M059J (cell line): ENCODE measurements around the gene TBC1D9. TPM values are rescaled to one million over a fixed set of nuclear protein-coding genes. Genes with fewer than 3 reads are reported as not detected.
"Not testable (repeated sequence)": the region's sequence is repeated elsewhere in the genome, so short reads cannot be mapped to it uniquely, and the experiment has no call there.

Experiments used
- DNase-seq: peaks from one replicate; pipeline ENCODE4 v3.0.0-alpha.2; 2012; ENCODE audit warnings: low read depth
- total RNA-seq: library from RNA; depleted of rRNA; stranded (reverse); fragments of >200 nt; shearing (Covaris generic); gene quantifications from 2 replicates; pipeline ENCODE4 v1.2.3, GENCODE V29; 2014; rRNA removed

TBC1D9 gene
- total RNA-seq = 9.0 and 15.3 TPM in 2 replicates

- DNase-seq = peak; percentile 87
Measured at GRCh38 chr4:140756319-140757231, at the start of gene TBC1D9. TBC1D9 (minus strand) TSS chr4:140756385; CDS start chr4:140756045, 340 bp downstream.

- no peak for DNase-seq
Measured at GRCh38 chr4:140805293-140805692, 49.1 kb upstream of the TBC1D9 start.

- DNase-seq = no peak
Measured at GRCh38 chr4:140802591-140802990, 46.4 kb upstream of the TBC1D9 start.

GRCh38 chr4:140800666-140801065 lies 44.5 kb upstream of the TBC1D9 start:
- DNase-seq = no peak

- no peak for DNase-seq
Measured at GRCh38 chr4:140799686-140800225, 43.6 kb upstream of the TBC1D9 start.

- no peak for DNase-seq
Measured at GRCh38 chr4:140793291-140793690, 37.1 kb upstream of the TBC1D9 start.

GRCh38 chr4:140790765-140791164 lies 34.6 kb upstream of the TBC1D9 start:
- no peak for DNase-seq

- no peak for DNase-seq
Measured at GRCh38 chr4:140790171-140790570, 34.0 kb upstream of the TBC1D9 start.

- peak; percentile 14 for DNase-seq
Measured at GRCh38 chr4:140789759-140790158, 33.6 kb upstream of the TBC1D9 start.

- DNase-seq = not testable (repeated sequence)
Measured at GRCh38 chr4:140782787-140783186, 26.6 kb upstream of the TBC1D9 start.

GRCh38 chr4:140781596-140781995 lies 25.4 kb upstream of the TBC1D9 start:
- DNase-seq = no peak

- no peak for DNase-seq
Measured at GRCh38 chr4:140777894-140778293, 21.7 kb upstream of the TBC1D9 start.

GRCh38 chr4:140777386-140777785 lies 21.2 kb upstream of the TBC1D9 start:
- no peak for DNase-seq

GRCh38 chr4:140776556-140776955 lies 20.4 kb upstream of the TBC1D9 start:
- DNase-seq = no peak

GRCh38 chr4:140774956-140775355 lies 18.8 kb upstream of the TBC1D9 start:
- no peak for DNase-seq

GRCh38 chr4:140774510-140774909 lies 18.3 kb upstream of the TBC1D9 start:
- no peak for DNase-seq

GRCh38 chr4:140769209-140769608 lies 13.0 kb upstream of the TBC1D9 start:
- no peak for DNase-seq

- DNase-seq = no peak
Measured at GRCh38 chr4:140764785-140765392, 8.7 kb upstream of the TBC1D9 start.

- DNase-seq = no peak
Measured at GRCh38 chr4:140762202-140762601, 6.0 kb upstream of the TBC1D9 start.

GRCh38 chr4:140757232-140757630 lies 1.0 kb upstream of the TBC1D9 start:
- DNase-seq = no peak

- peak; percentile 49 for DNase-seq
Measured at GRCh38 chr4:140755774-140756318, 339 bp downstream of the TBC1D9 start.
